Fibroblast of skin of left quadriceps (primary cell): ENCODE data around the gene PPM1L.
A peak's percentile ranks its signal among the peaks of the same experiment; 100 is the strongest.

Experiments
- DNase-seq, 2 experiments: peaks; one replicate each; pipeline ENCODE4 v3.0.0-alpha.2; 2013; ENCODE audit warnings: low read depth in 2 of 2

Gene PPM1L

DNA sequence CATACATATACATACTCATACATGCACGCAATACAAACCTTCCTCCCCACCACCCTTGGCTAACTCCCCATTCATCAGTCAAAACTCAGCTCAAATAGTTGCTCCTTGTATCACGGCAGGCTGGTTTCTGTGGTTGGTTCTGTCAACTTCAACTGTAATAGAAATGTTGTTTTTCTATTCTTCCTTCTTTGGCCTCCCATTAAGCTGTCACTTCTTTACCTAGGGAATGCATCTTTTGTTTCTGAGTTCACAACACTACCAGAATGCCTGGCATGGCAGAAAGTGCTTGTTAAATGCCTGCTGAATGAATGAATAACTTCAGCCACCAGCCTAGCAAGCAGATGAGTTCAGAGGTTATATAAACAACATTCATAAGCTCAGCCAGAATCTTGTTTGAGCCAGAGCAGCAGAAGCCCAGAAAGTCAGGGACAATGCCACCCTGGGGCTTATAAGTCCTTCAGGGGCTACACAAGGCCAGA lies 286.0 kb downstream of the PPM1L start:
- DNase-seq: no peak

DNA sequence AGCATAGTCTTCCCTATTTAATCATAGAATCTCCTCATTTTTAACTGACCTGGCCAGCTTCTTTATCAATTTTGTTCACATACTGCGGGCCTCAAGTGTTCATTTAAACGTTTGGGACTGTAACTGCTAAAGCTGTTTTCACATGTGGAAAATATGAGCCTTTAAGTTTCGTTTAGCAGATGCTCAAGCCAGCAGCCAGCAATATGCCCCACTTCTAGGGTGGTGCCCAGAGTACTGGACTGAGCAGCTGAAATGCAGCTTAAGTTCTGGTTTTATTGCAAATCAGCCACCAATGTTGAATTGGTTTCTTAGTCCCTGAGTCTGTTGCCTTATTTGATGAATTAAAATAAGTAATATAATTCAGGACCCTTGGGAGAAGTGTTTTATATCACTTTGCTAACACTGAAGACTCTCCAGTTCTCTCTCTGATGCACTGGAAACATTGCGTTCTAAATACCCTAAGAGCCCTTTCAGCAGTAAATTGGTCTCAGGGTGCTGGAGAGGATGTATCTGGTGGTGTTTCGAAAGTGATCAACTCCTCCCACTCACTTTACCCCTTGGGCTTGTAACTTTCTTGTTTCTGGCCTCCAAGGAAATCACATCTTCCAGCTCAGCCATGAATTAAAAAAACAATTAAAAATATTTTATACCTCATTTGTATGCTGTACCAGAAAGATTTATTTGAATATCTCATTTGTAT lies 287.5 kb downstream of the PPM1L start:
- no peak for DNase-seq

DNA sequence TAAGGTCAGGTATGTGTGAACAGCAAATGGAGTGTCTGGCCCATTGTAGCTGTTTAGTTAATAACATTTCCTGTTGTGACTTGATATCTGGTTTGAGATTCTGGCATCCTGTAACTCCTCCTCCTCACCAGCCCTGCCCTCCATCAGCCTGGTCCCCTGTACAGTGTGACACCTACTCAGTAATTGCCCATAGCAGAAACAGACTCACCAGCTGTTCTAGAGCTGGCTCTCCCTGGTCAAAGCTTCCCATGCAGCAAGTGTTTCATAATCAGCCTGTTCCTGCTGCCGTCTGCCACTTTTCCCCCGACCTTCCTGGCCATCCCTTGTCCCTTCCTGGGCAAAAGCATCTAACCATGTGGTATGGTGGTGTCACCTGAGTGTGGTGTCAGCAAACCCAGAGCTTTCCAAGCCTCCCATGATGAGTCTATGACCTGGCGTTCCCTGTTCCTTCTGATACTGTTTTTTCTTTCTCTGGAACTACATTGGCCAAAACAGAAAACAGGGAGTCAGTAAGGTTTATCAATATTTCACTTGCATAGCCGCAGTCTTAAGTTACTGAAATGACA lies 293.7 kb downstream of the PPM1L start:
- no peak for DNase-seq

DNA sequence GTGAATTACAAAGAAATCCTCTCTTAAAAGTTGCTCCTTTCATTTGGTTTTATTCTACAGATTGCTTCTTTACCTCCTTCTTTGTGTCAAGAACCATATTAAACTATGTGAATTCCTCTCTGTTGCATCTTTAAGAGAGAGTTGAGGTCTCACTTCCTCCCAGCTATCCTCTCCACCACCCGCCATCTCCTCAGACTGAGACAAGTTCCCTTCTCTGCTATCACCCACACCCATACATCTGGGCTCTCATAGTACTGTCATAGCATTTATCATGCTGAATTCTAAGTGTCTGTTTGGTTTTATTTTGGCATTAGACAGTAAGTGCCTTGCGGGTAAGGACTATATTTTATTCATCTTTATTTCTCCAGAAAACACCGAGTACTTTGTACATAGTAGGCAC lies 294.9 kb downstream of the PPM1L start:
- no peak for DNase-seq

DNA sequence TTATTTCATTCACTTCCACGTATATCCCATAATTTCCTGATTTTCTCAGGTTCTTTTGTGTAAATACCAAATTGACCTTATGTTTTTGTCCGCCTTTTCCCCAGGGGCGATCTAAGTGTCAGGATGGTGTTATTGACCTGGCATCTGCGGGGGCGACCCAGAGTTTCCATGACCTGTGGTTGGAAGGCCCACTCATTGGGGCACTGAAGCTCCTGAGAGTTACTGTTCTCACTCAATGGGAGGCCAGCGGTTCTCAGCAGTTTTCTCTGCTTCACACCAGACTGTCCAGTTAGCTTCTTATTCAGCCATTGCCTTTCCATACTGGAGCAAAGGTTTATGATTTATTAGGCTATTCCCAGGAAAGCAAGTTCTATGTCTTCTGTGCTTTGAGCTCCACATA lies 295.8 kb downstream of the PPM1L start:
- DNase-seq: no peak

DNA sequence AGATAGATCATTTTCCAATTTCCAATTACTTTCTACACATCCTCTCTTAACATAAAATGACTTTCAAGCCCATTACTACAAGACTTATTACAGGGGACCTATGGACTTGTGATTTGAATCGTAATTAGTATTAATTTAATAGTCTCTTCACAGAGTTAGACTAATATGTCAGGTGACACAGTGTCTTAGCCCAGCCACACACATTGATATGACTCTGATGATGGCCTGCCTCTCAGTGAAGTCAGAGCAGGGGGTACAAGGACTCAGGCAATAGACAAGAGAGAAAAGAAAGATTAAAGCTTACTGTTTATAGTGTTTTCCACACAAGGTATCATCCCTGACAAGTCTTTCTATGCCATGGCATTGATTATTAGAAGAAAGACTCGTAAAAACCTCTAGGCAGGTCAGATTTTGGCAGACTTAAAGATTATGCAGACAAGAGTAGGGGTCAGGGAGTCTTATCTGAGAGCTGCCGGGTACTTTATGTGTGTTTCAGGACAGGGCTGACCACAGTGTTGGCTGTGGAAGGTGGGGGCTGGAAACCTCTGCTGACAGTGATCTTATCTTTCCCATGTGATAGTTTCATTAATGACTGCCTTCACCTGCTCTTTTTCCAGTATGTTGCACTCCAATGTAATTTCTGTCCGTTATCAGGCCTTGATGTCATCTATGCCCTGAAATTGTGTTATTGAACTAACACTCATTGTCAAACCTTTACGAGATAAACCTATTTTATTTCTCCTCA lies 299.0 kb downstream of the PPM1L start:
- DNase-seq: no peak

DNA sequence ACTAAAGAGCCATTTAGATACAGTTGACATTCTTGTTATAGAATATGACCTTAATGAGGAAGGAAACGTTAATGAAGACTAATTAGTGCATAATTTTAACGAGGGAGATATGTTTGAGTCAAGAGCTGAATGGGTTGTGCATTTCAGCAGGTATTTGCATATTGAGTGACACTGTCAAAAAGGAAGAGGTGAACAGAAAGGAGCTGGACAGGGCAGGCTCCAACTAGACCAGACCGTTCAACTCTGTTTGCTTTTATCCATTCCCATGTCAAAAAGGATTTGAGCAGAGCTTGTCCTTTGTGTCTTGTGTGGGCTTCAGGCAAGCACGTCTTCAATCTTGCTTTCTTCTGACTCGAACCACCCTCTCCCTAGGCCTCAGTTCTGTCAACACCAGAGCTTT lies 308.4 kb downstream of the PPM1L start:
- no peak for DNase-seq

DNA sequence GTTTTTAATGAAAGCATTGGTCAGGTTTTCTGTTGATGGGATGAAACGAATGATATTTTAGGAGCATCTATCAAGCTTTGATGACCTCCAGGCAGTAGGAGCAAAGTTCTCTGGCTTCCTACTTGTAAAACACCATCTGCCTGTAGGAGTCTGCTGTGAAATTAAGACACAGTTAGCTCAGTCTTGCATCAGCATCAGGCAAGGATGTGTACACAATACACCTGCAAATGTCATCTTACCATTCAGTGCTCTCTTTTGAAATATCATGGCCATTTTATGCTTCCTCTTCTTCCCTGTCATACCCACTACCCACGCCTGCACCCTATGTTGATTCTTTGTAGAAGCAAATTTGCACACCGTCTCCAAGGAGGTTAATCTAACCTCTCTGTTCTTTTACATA lies 310.9 kb downstream of the PPM1L start:
- DNase-seq: no peak

DNA sequence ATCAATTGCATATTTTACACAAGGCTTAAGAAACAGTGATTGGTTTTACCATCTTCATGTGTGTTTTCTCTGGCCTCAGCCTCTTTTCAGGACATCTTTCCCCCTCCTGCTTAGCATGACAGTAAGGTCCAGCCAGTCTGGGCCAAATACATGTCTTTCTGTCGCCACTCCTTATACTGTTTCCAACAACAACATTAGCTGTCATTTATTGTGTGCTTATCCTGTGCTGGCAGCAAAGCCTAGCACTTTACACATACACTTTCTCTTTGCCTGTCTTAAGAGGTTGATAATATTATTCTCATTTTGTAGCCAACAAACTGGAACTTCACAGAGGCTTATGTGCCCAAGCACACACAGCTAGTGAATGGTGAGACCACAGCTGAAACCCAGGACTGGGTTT lies 311.3 kb downstream of the PPM1L start:
- DNase-seq: no peak

DNA sequence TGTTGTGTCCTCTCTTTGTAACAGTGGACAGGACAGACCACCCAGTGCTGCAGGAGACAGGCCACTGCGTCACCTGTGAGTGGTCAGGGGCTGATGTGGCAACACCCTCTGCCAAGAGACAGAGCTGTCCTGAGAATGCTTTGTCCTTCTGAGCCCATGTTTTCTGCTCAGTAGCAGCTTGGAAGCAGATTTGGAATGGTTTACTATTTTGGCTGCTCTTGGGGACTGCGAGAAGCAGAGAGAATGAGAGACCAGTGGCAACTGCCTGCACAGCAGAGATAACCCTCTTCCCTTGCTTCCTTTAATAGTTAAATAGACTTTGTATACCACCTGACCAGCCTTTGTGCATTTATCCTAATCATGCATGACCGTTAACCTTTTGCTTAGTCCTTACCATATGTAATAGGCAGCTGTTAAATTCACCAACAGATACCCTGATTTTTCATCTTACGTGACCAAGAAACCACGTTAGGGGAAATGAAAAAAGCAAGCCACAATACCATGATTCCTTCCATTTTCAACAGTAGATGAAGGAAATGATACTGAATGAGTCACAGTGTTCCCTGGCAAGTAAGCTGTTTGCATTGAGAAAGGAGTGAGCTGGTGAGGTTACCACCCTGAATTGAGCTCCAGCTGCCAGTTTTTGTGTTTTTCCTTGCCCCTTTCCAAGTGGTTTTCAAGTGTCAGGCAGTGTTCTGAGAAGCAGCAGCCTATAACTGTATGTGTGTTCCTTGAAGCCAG lies 313.6 kb downstream of the PPM1L start:
- DNase-seq: peak; percentile 8 to 10

DNA sequence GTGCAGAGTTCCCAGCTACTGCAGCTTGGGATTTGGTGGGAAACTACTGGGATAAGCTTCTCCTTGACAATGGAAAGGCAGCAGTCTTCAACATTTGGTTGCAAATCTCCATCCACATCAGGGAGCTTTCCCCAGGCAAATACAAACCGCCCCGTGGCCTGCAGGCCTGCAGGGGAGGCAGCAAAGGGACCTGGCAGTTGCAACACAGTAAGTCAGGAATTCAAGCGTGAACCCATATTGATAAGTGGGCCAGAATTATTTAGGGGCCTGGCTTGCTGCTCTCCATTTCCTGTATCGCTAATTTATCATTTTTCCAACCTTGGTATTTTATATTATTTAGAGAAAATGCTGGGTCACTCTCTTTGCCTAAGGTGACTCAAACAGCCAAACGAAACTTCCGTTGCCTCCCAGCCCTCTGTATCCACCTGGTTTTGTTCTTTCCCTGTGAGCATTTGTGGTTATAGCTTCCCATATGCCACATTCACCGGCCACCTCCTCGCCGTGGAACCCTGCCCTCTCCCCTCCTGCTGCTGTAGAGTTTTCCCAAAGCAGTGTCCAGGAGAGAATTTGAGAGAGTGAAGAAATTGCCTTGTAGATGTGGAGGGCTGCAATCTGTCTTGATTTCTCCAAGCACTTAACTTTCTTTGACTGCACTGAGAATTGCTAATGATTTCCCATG lies 314.4 kb downstream of the PPM1L start:
- DNase-seq: no peak

DNA sequence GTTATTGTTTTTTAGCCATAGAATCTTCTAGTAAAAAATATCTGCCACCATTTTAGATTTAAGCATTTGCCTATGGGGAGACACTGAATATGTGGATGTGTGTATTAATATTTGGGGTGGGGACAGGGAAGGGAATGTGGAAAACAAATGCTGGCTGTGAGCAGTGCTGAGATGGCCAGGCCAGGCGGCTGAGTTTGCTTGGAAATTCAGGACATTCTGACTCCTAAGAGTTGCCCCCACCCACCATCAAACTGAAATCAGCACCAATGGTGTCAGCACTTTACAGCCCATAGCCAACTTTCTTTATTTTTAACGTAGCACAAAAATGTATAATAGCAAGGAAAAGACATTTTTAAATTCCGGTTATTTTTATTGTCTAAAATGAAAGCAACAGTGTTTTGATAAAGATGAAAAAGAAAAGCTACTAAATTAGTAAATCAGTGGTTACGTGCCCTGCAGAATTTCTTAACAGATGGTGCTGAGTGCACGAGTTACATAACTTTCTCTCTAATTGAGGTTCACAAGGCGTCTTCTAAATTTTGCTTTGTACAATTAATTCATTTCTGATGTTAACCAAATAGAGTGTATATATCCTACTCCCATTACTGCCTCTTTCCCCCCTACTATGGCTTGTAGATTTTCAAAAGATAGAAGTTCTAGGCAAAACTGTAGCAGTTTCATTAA lies 315.1 kb downstream of the PPM1L start:
- no peak for DNase-seq

DNA sequence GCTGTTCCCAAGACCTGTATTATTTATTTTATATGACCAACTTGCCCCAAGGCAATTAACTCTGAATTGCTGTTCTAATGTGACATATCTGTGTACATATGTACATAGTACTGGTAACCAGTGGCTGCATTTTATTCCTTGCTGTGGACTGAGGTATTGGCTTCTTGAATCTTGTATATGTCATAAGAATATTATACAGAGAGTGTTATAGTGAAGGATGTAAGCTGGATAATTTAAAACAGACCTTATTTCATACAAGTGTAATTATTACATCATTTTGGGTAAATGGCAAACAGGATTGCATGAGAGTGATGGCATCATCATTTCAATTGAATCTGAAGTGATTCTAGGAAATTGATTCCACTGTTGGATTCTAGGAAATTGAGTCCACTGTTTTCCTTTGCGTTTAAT lies 316.2 kb downstream of the PPM1L start:
- no peak for DNase-seq

DNA sequence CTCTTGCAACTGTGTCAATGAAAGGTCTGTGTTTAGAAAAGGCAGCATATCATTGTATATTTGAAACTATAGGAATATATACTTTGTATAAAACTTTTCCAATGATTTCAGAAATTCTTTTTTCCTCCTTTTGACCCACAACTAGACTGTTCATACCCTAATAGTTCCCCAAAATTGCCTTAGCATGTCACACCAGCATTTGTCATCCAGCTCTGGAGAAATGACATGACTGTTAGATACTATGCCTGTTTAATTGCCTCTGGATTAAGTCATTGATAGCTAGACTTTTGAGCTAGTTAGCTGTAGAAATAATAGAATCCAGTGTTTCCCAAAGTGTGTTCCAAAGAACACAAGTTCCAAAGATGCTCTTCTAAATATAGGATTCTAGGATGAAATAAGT lies 316.7 kb downstream of the PPM1L start:
- no peak for DNase-seq

DNA sequence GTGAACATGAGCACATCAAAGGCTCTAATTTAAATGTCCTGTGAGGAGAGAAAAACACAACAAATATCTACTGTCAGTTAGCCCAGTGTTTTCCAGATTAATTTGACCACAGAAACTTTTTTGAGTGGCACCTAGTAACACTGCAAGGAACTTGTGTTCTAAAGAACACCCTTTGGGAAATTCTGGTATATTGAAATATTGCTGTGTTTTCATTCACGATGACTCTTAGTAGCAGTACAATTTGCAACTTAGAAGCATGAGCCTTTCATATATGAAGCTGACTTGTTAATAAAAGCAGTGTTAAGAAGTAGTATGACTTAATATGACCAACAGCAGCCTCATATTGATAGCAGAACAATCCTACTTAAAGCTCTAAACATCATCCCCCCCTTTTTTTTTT lies 317.1 kb downstream of the PPM1L start:
- no peak for DNase-seq

DNA sequence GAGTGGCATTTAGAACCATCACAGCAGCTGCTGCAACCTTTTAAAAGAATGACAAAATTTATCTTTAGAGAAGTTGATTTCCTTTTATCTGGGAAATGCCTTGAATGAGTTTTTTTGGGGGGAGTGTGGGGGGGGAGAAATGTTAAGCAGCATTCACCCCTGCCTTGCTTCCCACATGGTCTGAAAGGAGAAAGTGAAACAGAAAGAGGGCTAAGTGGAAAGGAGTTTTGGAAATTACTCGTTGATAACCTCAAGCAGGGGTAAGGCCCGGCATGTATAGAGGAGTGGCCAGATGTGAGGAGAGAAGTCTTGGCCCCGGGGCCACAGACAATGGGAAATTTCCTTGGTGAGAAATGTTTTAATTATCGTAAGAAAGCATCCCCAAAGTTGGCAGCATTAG lies 325.6 kb downstream of the PPM1L start:
- DNase-seq: no peak

DNA sequence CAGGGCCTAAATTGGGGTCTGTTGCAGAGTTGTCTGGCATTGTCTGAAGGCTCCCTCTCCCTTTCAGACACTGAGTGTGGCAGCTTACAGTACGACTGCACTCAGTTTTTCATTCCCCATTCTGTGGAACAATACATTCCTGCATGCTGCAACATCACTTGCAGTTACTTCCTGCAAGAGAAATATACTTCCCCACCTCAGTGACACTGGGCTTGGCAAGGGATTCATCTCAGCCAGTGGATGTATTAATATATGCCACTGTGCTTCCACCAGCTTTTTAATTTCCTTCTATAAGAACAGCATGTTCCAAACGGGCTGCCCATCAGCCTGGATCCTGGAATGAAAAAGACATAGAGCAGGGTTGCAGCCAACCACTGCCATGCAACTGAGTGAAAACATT lies 326.0 kb downstream of the PPM1L start:
- DNase-seq: no peak

DNA sequence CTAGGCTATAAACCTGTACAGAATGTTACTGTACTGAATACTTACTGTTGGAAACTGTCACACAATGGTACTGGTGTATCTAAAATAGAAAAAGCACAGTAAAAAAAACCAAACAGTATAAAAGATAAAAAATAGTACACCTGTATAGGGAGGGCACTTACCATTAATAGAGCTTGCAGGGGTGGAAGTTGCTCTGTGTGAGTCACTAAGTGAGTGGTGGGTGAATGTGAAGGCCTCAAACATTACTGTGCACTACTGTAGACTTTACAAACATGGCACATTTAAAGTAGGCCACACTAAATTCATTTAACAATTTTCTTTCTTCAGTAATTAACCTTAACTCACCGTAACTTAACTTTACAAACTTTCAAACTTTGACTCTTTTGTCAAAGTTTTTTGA lies 327.1 kb downstream of the PPM1L start:
- no peak for DNase-seq

DNA sequence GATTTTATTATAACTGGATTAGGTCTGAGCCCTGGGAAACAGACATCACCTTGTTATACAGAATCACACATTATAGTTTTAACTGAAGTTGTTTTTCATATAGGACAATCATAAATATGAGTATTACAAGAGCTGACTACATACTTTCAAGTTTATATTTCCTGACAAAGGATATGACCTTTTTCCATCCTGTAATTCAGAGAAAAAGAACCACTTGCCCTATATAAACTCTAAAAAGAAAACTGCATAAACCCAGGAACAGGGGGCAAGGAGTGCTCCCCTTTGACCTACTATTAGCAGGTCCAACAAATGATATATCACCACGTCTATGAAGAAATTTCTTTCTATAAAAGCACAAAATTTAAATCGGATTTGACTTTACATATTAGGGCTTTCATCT lies 328.2 kb downstream of the PPM1L start:
- DNase-seq: no peak

DNA sequence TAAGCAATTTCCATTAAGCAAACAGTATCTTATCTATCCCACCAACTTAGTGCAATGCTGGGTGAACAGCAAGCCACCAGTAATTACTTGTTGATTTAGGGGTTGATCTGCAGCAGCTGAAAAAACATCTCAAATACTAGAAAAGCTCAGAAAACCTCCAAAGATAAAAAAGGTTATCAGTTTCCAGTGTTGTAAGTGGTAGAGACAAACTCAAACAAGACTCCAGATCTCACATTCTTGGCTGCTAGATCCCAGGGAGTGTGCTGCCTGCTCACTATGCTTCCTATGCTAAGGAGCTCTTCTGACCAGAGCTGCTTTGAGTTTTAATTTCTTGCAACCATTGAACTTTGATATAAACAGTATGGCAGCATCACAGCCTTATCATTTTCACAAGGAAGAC lies 337.9 kb downstream of the PPM1L start:
- no peak for DNase-seq

DNA sequence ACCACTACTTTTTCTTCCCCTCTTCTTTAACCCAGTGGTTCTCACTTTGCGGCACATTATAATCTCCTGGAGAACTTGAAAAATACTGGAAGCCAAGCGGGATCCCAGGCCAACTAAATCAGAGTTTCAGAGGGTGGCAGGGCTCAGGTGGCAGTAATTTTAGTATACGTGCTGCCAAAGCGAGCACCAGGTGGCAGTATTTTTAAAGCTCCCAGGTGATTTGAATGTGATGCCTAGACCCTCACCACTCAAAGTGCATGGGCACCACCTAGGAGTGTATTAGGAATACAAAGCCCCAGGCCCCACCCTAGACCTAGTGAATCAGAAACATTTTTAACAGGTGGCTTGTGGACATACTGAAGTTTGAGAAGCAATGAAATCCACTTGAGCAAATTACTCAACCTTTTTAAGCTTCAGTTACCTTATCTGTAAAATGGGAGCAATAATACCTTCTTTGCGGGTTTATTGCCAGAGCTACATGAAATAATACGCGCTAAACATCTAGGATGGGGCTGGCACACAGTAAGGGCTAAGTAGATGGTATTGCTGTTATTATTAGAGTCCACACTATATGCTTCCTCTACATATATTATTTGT lies 340.8 kb downstream of the PPM1L start:
- no peak for DNase-seq
